NCI-H748 (cell line): ENCODE results near the gene TMCO2.

Experiments used
- DNase-seq: peaks from one replicate; lab custom pipeline; 2025; ENCODE audit not compliant: unreplicated experiment; lab: John Stamatoyannopoulos, UW

The TMCO2 gene

DNA sequence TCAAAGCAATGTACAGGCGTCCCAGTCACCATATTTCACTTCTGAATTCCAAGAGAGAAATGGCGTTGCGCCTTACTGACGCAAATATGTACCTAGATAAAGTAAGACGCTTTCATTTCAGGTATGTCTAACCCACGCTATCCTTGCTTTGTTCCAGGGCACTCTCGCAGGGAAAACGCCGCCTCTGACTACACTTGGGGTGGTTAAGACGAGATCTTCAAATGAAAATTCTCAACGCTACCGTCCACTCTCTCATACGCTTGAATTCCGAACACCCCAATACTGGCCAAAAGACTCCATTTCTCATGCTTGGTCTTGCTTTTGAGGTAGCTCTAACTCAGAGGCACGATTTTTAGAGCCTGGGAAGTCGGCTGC is 9.6 kb downstream of the TMCO2 start:
- peak; percentile 98 for DNase-seq

- DNase-seq = peak; percentile 100
Observed at GRCh38 chr1:40257688-40258444, 10.1 kb downstream of the TMCO2 start, which contains the start of gene ZMPSTE24. TSS of gene ZMPSTE24 (plus strand) at chr1:40258236. CDS start at chr1:40258272, 36 bp downstream.

DNA sequence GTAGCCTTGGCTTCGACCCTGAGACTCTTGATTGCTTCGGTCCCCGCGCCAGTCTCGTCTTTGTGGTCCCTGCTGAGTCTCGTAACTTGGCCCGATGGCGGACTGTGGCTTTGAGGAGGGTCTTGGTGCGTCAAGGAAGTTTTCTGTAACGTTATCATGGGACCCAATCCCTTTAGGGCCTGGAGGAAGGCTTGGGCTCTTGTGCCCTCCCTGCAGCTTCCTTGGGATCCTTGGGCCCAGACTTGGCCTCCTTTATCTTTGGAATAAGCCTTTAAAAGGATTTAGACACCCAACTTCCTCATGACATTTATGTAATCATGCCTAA is 10.7 kb downstream of the TMCO2 start:
- DNase-seq = no peak

DNA sequence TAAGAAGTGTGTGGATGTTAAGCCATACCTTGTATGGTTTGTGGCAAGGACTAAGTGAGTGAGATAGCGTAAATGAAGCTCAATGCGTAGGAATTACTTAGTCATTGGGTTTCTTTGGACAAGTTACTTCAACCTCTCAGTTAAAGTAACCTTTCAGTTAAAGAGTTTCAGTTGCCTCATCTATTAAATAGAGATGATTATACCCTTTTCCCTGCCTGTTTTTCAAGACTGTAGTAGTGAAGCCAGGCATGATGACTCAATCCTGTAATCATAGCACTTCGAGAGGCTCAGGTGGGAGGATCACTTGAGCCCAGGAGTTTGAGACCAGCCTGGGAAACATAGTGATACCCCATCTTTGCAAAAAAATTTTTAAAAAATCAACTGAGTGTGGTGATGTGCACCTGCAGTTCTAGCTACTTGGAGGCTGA is 16.6 kb downstream of the TMCO2 start:
- DNase-seq = no peak

- no peak for DNase-seq
Observed at GRCh38 chr1:40265298-40265697, 17.6 kb downstream of the TMCO2 start.

DNA sequence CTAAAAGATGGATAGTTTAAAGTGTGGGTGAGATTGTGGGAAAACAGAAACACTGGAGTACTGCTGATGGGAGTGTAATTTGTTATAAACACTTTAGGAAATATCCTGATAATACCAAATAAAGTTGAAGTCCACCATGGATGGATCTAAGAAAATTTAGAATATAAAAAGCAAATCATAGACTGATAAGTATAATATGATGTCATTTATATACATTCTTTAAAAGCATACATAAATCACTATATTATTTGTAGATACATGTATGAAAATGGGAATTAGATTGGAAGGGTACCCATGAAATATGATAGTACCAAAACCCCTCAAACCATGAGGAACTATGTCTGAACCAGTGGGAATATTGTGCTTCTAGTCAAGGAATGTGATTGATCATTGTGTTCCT is 18.2 kb downstream of the TMCO2 start:
- no peak for DNase-seq

DNA sequence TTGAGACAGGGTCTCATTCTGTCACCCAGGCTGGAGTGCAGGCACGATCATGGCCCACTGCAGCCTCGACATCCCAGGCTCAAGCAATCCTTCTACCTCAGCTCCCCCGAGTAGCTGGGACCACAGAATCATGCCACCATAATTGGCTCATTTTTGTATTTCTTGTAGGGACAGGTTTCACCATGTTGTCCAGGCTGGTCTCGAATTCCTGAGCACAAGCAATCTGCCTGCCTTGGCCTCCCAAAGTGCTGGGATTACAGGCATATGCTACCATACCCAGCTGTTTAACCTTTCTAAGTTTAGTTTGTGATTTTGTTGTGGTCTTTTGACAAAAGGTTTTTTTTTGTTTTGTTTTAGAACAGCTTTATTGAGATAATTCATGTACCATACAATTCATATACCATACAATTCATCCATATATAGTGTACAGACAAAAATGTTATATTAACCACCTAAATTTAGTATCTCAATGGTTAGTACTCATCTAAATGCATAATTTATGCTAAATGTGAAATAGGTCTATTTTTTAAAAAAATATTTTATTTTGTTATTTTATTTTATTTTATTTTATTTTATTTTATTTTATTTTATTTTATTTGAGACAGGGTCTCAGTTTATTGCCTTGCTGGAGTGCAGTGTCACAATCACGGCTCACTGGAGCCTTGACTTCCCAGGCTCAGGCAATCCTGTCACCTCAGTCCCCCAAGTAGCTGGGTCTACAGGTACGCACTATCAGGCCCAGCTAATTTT is 19.2 kb downstream of the TMCO2 start:
- DNase-seq = no peak

GRCh38 chr1:40267767-40268187 is 20.0 kb downstream of the TMCO2 start:
- no peak for DNase-seq

DNA sequence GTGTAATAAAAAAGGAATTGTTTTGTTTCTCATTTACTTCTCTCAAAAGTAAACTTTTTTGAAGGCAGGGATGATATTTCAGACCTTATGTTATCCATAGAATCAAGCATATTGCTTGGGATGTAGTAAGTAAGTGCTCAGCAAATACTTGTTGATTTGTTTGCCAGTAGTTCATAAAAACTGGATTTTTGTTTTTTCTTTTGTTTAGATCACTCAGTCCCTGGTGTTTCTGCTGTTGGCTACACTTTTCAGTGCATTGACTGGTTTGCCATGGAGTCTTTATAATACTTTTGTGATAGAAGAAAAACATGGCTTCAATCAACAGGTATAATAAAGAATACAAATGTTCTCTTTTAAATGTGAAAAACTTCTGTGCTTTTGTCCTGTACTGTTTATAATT is 20.5 kb downstream of the TMCO2 start:
- DNase-seq = no peak

GRCh38 chr1:40270152-40270834 is 22.6 kb downstream of the TMCO2 start:
- no peak for DNase-seq

- DNase-seq = no peak
Observed at GRCh38 chr1:40272653-40273213, 25.0 kb downstream of the TMCO2 start.

DNA sequence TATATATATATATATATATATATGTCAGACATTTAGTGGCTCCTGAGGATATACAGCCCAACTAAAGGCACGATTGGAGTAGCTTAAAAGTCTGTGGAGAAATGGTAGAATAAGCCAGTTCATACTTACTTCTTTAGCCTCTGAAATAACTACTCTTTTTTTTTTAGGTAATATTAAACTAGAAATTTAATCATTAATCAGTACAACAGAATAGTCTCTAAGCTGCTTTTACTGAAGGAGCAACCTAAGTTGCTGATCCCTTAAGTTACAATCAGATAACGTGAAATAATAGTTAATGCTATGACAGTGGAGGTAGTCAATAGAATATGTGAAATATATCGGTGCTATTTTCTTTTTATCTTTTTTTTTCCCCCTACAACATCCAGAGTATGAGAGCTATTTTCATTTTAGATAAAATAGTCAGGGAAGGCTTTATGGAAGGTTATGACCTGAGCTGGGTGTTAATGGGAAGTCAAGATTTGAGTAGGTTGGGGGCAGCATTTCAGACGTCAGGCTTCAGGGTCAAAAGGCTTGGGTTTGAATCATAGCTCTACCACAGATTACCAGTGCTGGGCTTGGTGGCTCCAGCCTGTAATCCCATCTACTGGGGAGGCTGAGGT is 25.9 kb downstream of the TMCO2 start:
- no peak for DNase-seq

- no peak for DNase-seq
Observed at GRCh38 chr1:40274331-40274730, 26.6 kb downstream of the TMCO2 start.

DNA sequence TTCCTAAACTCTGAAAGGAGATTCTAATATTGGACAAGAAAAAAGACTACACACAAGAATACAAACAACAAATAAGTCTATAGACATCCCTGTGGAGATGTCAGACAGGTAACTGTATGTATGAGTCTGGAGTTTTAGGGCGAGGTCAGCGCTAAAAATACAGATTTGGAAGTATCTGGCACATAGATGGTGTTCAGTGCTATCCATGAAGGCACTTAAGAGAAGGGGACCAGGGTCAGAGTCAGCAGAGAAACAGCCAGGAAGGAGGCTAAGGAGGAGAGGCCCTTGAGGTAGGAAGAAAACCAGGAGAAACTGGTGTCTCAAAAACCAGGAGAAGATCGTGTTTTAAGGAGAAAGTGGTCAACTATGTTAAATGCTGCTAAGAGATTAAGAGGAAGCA is 28.4 kb downstream of the TMCO2 start:
- DNase-seq = no peak

DNA sequence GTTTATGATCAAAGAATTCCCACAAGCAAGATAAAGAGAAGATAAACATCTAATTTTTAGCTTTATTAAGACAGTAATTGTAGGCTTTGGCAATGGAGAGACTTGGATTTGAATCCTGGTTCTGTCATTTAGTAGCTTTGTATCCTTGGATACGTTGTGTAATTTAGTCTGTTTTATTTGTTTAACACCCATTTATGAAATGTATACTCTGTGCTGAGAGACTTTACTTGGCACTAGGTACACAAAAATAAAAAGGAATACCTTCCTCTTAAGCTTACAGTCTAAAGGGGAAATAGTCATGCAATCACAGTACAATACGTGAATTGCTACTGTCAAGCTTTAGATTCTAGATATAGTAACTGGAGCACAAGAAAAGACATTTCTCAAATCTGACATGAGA is 34.1 kb downstream of the TMCO2 start:
- peak; percentile 84 for DNase-seq

DNA sequence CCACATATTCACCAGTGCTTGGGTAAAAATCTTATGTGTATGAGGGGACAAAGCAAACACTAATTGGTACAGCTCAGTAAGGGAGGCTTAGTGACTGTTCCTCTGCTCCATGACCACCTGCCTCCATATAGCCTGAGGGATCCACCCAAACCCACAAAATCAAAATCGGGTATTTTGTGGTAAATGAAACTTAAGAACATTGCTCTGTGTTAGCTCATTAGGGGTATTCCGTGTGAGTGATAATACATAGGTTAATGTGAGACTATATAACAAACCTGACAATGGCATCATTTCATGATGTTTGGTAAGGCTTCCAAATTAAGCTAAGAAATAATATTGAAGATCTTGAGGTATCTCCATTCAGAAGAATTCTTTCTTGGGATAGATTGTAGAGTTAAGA is 43.6 kb downstream of the TMCO2 start:
- no peak for DNase-seq

- no peak for DNase-seq
Observed at GRCh38 chr1:40299366-40300248, 51.9 kb downstream of the TMCO2 start.

DNA sequence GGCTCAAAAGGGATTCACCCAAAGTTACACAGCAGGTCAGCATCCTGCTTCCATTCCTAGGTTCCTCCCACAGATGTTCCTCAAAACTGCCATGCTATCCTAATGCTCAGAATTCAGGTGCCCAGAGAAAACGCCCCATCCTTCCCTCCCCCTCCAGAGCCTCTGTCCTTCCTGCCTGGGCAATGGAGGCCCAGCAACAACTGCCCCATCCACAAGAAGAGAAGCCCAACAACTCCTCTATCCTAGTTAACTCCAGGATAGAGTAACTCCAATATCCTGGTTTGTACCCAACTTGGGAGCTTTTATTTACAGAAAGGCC is 52.5 kb downstream of the TMCO2 start:
- DNase-seq = no peak

DNA sequence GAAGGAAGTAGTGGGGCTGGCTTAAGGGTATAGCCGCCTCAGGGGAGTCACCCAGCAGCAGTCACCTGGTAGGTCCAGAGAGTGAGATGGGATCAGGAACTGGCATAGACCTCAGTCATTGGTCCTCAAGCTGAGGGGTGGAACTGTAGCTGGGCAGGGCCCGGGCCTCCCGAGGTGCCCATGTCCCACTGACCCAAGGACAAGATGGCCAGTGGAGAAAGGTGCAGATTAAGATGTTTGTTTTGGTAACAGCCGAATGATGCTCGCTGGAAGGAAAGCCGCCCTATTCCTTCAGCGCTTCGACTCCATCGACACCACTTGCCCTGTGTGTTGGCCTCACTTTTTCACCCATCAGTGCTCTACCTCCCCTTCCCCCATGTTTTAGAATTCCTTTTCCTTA is 52.9 kb downstream of the TMCO2 start:
- DNase-seq = no peak

DNA sequence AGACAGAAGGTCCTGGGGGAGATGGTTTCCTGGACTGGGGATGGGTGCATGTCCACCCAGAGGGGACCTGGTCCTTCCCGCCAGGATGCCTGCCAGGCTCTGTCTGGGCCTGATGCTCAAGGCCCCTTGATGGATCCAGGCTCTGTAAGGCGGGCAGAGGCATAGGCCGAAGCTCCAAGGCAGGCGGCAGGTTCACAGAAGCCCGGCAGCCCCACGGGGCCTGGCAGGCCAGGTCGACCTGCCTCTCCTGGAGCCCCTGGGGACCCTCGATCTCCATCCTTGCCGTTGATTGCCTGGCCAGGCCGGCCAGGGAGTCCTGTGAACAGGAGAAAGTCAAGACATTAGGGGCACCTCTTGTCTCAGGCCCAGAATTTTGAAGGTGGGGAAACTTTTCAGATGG is 53.3 kb downstream of the TMCO2 start:
- DNase-seq = no peak
